Subcutaneous abdominal adipose tissue (tissue), 5 donors: ENCODE measurements around the gene FRS2.
"Not testable (repeated sequence)": the region's sequence is repeated elsewhere in the genome, so short reads cannot be mapped to it uniquely, and the experiment has no call there.

ENCODE experiments used
- H3K27ac ChIP-seq: one replicate; pipeline ENCODE4 v1.7.0; 2013; ENCODE audit warnings: low read depth, mild to moderate bottlenecking, inconsistent platforms, low read length, moderate library complexity
- H3K27me3 ChIP-seq, 5 donors: one replicate each; pipeline ENCODE4 v1.7.0; 2013; ENCODE audit warnings: low read length in 5 of 5, inconsistent platforms in 1 of 5; ENCODE audit not compliant: control insufficient read depth in 5 of 5, insufficient read depth in 4 of 5
- H3K36me3 ChIP-seq, 5 donors: one replicate each; pipeline ENCODE4 v1.7.0; 2013; ENCODE audit warnings: low read length in 5 of 5; ENCODE audit not compliant: control insufficient read depth in 5 of 5, insufficient read depth in 5 of 5
- H3K4me1 ChIP-seq, 5 donors: one replicate each; pipeline ENCODE4 v1.7.0; 2013; ENCODE audit warnings: low read length in 5 of 5, mild to moderate bottlenecking in 3 of 5, moderate library complexity in 1 of 5; ENCODE audit not compliant: control insufficient read depth in 5 of 5, insufficient read depth in 5 of 5
- H3K4me3 ChIP-seq, 5 donors: one replicate each; pipeline ENCODE4 v1.7.0; 2013; ENCODE audit warnings: low read length in 5 of 5, low read depth in 1 of 5
- H3K9ac ChIP-seq, 5 donors: one replicate each; pipeline ENCODE4 v1.7.0; 2013; ENCODE audit warnings: low read length in 5 of 5, mild to moderate bottlenecking in 4 of 5, moderate library complexity in 3 of 5
- H3K9me3 ChIP-seq, 5 donors: one replicate each; pipeline ENCODE4 v1.7.0; 2013; ENCODE audit warnings: low read length in 5 of 5; ENCODE audit not compliant: control insufficient read depth in 5 of 5
- donor health status: healthy.
- donor health status: healthy.
- donor health status: healthy.
- donor health status: healthy.
- donor health status: healthy.

FRS2 gene

DNA sequence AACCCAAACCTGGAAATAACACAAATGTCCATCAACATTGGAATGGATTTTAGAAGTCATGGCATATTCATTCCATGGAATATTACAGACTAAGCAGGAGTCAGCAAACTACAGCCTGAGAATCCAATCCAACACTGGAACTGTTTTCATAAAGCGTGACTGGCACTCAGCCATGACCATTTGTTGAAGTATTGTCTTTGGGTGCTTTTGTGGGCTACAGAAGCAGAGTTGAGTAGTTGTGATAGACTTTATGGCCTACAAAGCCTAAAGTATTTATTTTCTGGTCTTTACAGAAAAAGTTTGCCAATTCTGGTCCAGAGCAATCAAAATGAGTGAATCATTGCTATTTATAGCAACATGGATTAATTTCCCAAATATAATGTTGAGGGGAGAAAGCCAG is 34.5 kb upstream of the FRS2 start:
- Histone ChIP-seq H3K9ac (no peak overlapping the region), H3K4me3 (no peak overlapping the region), H3K27ac (no peak overlapping the region), H3K4me1 (peaks cover 0 to 12% (median 5%) of the 10 kb centered on the region in 5 donors), H3K36me3 (no peaks in the 10 kb centered on the region), H3K9me3 (no peaks in the 10 kb centered on the region), H3K27me3 (no peaks in the 10 kb centered on the region)

GRCh38 chr12:69437073-69437472 is 33.1 kb upstream of the FRS2 start:
- Histone ChIP-seq H3K36me3 (no peaks in the 10 kb centered on the region), H3K9me3 (no peaks in the 10 kb centered on the region), H3K4me3 (no peak overlapping the region), H3K27ac (no peak overlapping the region), H3K9ac (no peak overlapping the region), H3K27me3 (no peaks in the 10 kb centered on the region), H3K4me1 (no peaks in the 10 kb centered on the region)

DNA sequence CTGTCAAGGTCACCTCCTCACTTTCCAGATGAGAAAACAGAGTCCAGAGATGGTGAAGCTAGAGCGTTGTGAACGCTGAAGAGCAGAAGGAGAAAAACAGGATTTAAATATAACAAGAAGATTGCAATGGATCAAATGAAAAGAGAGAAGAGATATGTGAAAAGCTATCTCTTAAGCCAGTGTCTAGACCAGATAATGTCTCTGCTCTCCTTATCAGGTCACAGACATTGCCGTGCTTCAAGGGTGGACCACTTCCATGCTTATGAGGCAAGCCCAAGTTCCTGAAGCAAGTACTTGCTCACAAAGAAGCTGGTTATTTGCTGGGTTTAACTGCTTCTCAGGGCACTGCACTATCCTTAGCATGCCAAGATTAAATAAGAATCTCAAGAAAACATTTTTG is 31.6 kb upstream of the FRS2 start:
- H3K9ac ChIP-seq: no peak overlapping the region

GRCh38 chr12:69440016-69440415 is 30.2 kb upstream of the FRS2 start:
- no peaks in the 10 kb centered on the region for H3K36me3 ChIP-seq
- no peaks in the 10 kb centered on the region for H3K4me1 ChIP-seq
- no peaks in the 10 kb centered on the region for H3K9me3 ChIP-seq
- H3K4me3 ChIP-seq: no peak overlapping the region
- no peak overlapping the region for H3K9ac ChIP-seq
- no peaks in the 10 kb centered on the region for H3K27me3 ChIP-seq
- H3K27ac ChIP-seq: no peak overlapping the region

More for the DNA sequence above, 31.6 kb upstream of the FRS2 start:
- no peak overlapping the region for H3K4me3 ChIP-seq
- no peaks in the 10 kb centered on the region for H3K27me3 ChIP-seq
- H3K9me3 ChIP-seq: no peaks in the 10 kb centered on the region
- H3K36me3 ChIP-seq: no peaks in the 10 kb centered on the region
- no peak overlapping the region for H3K27ac ChIP-seq
- no peaks in the 10 kb centered on the region for H3K4me1 ChIP-seq

- H3K36me3 ChIP-seq: no peaks in the 10 kb centered on the region
- no peaks in the 10 kb centered on the region for H3K4me1 ChIP-seq
- H3K27ac ChIP-seq: no peak overlapping the region
- H3K9me3 ChIP-seq: no peaks in the 10 kb centered on the region
- no peak overlapping the region for H3K4me3 ChIP-seq
- no peak overlapping the region for H3K9ac ChIP-seq
- H3K27me3 ChIP-seq: no peaks in the 10 kb centered on the region
Observed at GRCh38 chr12:69440886-69441285, 29.3 kb upstream of the FRS2 start.

- Histone ChIP-seq H3K9ac (no peak overlapping the region), H3K4me3 (no peak overlapping the region), H3K27me3 (no peaks in the 10 kb centered on the region), H3K36me3 (no peaks in the 10 kb centered on the region), H3K9me3 (no peaks in the 10 kb centered on the region), H3K27ac (no peak overlapping the region), H3K4me1 (no peaks in the 10 kb centered on the region)
Observed at GRCh38 chr12:69442894-69443293, 27.3 kb upstream of the FRS2 start.

DNA sequence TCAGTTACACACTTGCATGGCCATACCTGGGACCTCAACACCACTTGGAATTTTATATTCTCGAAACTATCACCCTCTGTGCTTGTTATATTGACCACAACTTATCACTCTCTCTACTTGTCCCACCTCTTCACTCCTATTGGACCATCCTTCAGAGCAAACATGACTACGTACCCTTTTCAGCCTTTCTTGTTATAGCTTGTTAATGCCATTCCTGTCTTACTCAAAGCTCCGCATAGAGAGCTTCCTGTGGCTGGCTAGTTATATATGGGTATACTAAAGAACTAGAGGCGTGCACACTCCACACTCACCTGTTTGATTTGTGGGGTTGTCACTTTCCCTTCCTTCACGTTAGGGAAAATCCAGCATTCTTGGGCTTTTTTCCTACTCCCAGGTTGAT is 26.3 kb upstream of the FRS2 start:
- Histone ChIP-seq H3K4me3 (no peak overlapping the region), H3K9me3 (no peaks in the 10 kb centered on the region), H3K9ac (no peak overlapping the region), H3K27ac (no peak overlapping the region), H3K36me3 (no peaks in the 10 kb centered on the region), H3K27me3 (no peaks in the 10 kb centered on the region), H3K4me1 (no peaks in the 10 kb centered on the region)

- no peak overlapping the region for H3K4me3 ChIP-seq
- H3K27ac ChIP-seq: no peak overlapping the region
- H3K4me1 ChIP-seq: no peaks in the 10 kb centered on the region
- H3K27me3 ChIP-seq: no peaks in the 10 kb centered on the region
- H3K9me3 ChIP-seq: no peaks in the 10 kb centered on the region
- H3K9ac ChIP-seq: no peak overlapping the region
- no peaks in the 10 kb centered on the region for H3K36me3 ChIP-seq
Observed at GRCh38 chr12:69447892-69448291, 22.3 kb upstream of the FRS2 start.

- H3K4me1 ChIP-seq, H3K27ac ChIP-seq, H3K4me3 ChIP-seq, H3K36me3 ChIP-seq, H3K9me3 ChIP-seq, H3K27me3 ChIP-seq, H3K9ac ChIP-seq: not testable (repeated sequence)
Observed at GRCh38 chr12:69452598-69453132, 17.5 kb upstream of the FRS2 start.

DNA sequence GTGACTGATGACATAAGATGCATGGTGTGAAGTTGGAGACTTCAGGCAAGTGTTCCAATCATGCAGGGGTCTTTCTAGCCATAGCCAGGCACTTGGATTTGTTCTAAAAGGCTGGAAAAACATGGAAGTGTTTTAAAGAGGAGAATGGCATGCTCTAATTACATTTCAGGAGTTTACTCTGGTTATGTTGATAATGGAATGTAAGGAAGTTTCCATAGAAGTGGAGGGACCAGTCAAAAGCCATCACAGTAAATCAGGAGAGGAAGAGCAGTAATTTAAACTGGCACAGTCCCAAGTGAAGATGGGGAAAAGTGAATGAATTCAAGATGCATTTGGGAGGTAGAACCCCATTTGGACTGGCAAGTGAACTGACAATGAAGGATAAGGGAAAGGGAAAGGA is 13.9 kb upstream of the FRS2 start:
- Histone ChIP-seq H3K9me3 (no peaks in the 10 kb centered on the region), H3K4me1 (no peaks in the 10 kb centered on the region), H3K27ac (no peak overlapping the region), H3K27me3 (no peaks in the 10 kb centered on the region), H3K4me3 (no peak overlapping the region), H3K9ac (no peak overlapping the region), H3K36me3 (no peaks in the 10 kb centered on the region)

DNA sequence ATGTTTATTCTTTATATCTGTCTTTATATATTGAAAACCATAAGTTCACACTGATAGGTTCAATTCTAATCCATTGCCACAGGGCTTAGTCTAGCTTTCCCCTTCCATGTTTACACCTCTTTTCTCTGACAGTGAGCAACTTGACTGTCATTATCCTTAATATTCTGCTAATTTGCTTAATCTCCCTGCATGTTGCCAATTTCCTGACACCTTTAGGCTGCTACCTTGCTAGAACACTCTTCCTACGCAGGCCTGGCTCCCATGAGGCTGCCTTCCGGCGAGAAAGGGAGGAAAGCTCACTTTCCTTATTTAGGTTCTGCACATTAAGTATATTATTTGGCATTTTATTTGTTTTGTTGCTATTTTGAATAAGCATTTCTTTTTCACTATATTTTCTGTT is 12.8 kb upstream of the FRS2 start:
- Histone ChIP-seq H3K4me3 (no peak overlapping the region), H3K36me3 (no peaks in the 10 kb centered on the region), H3K27ac (no peak overlapping the region), H3K27me3 (no peaks in the 10 kb centered on the region), H3K9ac (no peak overlapping the region), H3K9me3 (no peaks in the 10 kb centered on the region), H3K4me1 (peaks cover 0 to 3% (median 3%) of the 10 kb centered on the region in 5 donors)
